ENCODE results near the gene LTN1. TPM values are rescaled to one million over a fixed set of nuclear protein-coding genes. Genes with fewer than 3 reads are reported as not detected.

Gene LTN1, protein sequence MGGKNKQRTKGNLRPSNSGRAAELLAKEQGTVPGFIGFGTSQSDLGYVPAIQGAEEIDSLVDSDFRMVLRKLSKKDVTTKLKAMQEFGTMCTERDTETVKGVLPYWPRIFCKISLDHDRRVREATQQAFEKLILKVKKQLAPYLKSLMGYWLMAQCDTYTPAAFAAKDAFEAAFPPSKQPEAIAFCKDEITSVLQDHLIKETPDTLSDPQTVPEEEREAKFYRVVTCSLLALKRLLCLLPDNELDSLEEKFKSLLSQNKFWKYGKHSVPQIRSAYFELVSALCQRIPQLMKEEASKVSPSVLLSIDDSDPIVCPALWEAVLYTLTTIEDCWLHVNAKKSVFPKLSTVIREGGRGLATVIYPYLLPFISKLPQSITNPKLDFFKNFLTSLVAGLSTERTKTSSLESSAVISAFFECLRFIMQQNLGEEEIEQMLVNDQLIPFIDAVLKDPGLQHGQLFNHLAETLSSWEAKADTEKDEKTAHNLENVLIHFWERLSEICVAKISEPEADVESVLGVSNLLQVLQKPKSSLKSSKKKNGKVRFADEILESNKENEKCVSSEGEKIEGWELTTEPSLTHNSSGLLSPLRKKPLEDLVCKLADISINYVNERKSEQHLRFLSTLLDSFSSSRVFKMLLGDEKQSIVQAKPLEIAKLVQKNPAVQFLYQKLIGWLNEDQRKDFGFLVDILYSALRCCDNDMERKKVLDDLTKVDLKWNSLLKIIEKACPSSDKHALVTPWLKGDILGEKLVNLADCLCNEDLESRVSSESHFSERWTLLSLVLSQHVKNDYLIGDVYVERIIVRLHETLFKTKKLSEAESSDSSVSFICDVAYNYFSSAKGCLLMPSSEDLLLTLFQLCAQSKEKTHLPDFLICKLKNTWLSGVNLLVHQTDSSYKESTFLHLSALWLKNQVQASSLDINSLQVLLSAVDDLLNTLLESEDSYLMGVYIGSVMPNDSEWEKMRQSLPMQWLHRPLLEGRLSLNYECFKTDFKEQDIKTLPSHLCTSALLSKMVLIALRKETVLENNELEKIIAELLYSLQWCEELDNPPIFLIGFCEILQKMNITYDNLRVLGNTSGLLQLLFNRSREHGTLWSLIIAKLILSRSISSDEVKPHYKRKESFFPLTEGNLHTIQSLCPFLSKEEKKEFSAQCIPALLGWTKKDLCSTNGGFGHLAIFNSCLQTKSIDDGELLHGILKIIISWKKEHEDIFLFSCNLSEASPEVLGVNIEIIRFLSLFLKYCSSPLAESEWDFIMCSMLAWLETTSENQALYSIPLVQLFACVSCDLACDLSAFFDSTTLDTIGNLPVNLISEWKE (N-terminal part only)
- 10 to 100 TPM; 17.0 to 46.9 TPM for total RNA-seq
- polyA plus RNA-seq, result 1 to 10 TPM; 4.5 to 7.0 TPM
- long read RNA-seq, donor 1, partial matches to known transcripts, result 7 of 7 reads
- long read RNA-seq, donor 1, other reads (novel, unspliced or antisense), result 0 of 7 reads
- long read RNA-seq, donor 2, result 0 reads
- long read RNA-seq, donor 3, result 0 reads
- long read RNA-seq, donor 4, result 0 reads
- long read RNA-seq, donor 5, result 0 reads

DNA sequence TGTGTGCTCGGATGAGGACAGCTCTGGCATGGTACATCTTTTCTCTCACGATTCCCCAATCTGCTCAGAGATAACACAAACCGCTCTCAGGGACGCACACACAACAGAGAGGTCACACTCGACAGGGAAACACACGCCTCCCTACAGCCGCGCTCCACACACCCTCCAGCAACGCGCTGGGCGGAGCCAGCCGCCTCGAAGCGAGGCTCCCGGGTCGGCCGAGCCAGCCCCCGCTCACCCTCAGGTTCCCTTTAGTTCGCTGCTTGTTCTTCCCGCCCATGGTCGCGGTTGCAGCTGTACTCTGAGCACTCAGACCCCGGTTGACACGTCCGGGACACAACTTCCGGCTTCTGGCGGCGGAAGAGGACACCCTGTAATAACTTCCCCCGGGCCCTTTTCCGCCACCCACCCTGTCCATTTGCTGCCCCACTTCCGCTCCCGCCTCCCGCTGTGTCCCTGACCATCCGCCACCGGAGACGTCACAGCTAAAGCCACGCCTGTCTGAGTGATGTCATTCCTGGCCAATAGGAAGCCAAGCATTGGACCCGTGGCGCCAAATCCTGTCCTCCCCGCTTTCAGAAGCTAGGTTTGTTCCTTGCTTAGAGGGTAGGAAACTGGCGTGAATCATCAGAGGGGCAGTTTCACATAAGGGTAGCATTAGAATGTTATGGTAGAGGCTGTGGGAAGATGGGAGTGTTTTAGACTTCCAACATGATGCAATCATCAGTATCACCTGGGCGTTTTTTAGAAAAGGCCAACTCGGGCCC, at the start of gene LTN1:
TSS of gene LTN1 (minus strand) at position 352 of the 767 bp plus-strand sequence. CDS start at position 280, 72 bp downstream.
- Histone ChIP-seq H3K4me1 (ENCODE audit: control insufficient read depth in 5 of 5, insufficient read depth in 5 of 5, low read length in 5 of 5) (peaks cover 0 to 17% (median 6%) of the 10 kb centered on the region in 5 donors), H3K27me3 (ENCODE audit: control insufficient read depth in 3 of 3, insufficient read depth in 3 of 3, low read length in 2 of 3) (no peaks in the 10 kb centered on the region), H3K4me3 (peak within 1 kb of the TSS; percentile 94), H3K36me3 (ENCODE audit: control insufficient read depth in 4 of 4, insufficient read depth in 4 of 4, low read length in 4 of 4) (peaks cover 0 to 4% (median 0%) of the 10 kb centered on the region in 4 donors), H3K27ac (ENCODE audit: low read depth in 1 of 2, low read length in 1 of 2) (peak within 1 kb of the TSS; percentile 94), H3K9me3 (ENCODE audit: control insufficient read depth in 4 of 4, insufficient read depth in 3 of 4, low read length in 3 of 4) (no peaks in the 10 kb centered on the region), H3K9ac (ENCODE audit: insufficient read depth in 1 of 2, low read length in 2 of 2) (peak within 1 kb of the TSS; percentile 94 to 98)
- WGBS, 2 donors, result 1 to 2% methylated on average over 43 of the region's 43 CpGs
- TF ChIP-seq, protein P1, sequence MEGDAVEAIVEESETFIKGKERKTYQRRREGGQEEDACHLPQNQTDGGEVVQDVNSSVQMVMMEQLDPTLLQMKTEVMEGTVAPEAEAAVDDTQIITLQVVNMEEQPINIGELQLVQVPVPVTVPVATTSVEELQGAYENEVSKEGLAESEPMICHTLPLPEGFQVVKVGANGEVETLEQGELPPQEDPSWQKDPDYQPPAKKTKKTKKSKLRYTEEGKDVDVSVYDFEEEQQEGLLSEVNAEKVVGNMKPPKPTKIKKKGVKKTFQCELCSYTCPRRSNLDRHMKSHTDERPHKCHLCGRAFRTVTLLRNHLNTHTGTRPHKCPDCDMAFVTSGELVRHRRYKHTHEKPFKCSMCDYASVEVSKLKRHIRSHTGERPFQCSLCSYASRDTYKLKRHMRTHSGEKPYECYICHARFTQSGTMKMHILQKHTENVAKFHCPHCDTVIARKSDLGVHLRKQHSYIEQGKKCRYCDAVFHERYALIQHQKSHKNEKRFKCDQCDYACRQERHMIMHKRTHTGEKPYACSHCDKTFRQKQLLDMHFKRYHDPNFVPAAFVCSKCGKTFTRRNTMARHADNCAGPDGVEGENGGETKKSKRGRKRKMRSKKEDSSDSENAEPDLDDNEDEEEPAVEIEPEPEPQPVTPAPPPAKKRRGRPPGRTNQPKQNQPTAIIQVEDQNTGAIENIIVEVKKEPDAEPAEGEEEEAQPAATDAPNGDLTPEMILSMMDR (IDR thresholded peaks at IDR 0.05; ENCODE audit: control extremely low read depth, extremely low read depth), result no peak
- DNase-seq (peak; percentile 99 to 100 (median 100)), ATAC-seq (ENCODE audit: insufficient read depth, low FRiP score) (peak; percentile 100)

DNA sequence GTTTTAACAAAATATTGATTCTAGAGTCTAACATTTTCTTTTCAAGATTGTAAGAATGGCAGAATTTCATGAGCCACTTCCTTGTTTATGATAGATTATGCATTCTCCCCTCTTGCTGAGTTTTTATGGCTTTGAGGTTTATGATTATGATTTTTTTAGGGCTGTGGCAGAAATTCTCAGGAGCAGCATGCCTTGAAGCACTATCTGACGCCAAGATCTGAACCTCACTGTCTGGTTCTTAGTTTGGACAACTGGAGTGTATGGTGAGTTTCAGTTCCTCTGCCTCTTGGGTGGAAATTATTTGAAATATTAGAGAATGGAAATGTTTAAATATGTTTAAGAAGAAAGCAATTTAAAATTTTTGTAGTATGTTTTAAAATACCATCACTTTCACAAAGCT, 42.0 kb upstream of the LTN1 start:
- H3K36me3 ChIP-seq (ENCODE audit: control insufficient read depth in 4 of 4, insufficient read depth in 4 of 4, low read length in 4 of 4), result peaks cover 20 to 52% (median 41%) of the 10 kb centered on the region in 4 donors
- TF ChIP-seq, protein P1 (IDR thresholded peaks at IDR 0.05; ENCODE audit: control extremely low read depth, extremely low read depth), result no peak
- H3K27ac ChIP-seq (ENCODE audit: low read depth in 1 of 2, low read length in 1 of 2), result no peak overlapping the region
- H3K27me3 ChIP-seq (ENCODE audit: control insufficient read depth in 3 of 3, insufficient read depth in 3 of 3, low read length in 2 of 3), result no peaks in the 10 kb centered on the region
- WGBS, 2 donors, result 87 to 89% methylated on average over 1 of the region's 1 CpG
- ATAC-seq (ENCODE audit: insufficient read depth, low FRiP score) (no peak), DNase-seq (no peak)
- H3K4me1 ChIP-seq (ENCODE audit: control insufficient read depth in 5 of 5, insufficient read depth in 5 of 5, low read length in 5 of 5), result peaks cover 0 to 2% (median 0%) of the 10 kb centered on the region in 5 donors
- H3K9ac ChIP-seq (ENCODE audit: insufficient read depth in 1 of 2, low read length in 2 of 2), result no peak overlapping the region
- no peak overlapping the region for H3K4me3 ChIP-seq
- no peaks in the 10 kb centered on the region for H3K9me3 ChIP-seq (ENCODE audit: control insufficient read depth in 4 of 4, insufficient read depth in 3 of 4, low read length in 3 of 4)

DNA sequence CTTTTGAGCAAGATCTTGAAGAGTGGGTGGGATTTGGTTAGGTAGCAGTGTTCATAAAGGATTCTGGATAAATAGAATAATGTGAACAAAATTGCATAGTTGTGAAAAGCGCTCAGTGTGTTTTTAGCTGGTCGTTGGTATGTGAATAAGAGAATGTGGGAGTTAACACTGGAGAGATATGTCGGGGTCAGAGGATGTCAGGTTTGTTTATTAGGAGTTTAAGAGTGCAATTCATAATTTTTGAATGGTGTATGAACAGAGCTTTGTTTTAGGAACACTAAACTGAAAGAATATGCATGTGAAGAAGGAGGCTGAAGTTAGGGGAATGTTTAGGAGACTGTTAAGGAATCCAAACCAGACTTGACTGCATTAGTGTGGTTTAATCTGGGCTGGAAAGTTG, 41.2 kb upstream of the LTN1 start:
- WGBS, 2 donors, result 87 to 94% methylated on average over 3 of the region's 3 CpGs
- ATAC-seq (ENCODE audit: insufficient read depth, low FRiP score), result no peak
- Histone ChIP-seq H3K9ac (ENCODE audit: insufficient read depth in 1 of 2, low read length in 2 of 2) (no peak overlapping the region), H3K4me1 (ENCODE audit: control insufficient read depth in 5 of 5, insufficient read depth in 5 of 5, low read length in 5 of 5) (peaks cover 0 to 2% (median 0%) of the 10 kb centered on the region in 5 donors), H3K4me3 (no peak overlapping the region), H3K27ac (ENCODE audit: low read depth in 1 of 2, low read length in 1 of 2) (no peak overlapping the region), H3K36me3 (ENCODE audit: control insufficient read depth in 4 of 4, insufficient read depth in 4 of 4, low read length in 4 of 4) (peaks cover 18 to 50% (median 40%) of the 10 kb centered on the region in 4 donors), H3K9me3 (ENCODE audit: control insufficient read depth in 4 of 4, insufficient read depth in 3 of 4, low read length in 3 of 4) (no peaks in the 10 kb centered on the region), H3K27me3 (ENCODE audit: control insufficient read depth in 3 of 3, insufficient read depth in 3 of 3, low read length in 2 of 3) (no peaks in the 10 kb centered on the region)
- DNase-seq, result no peak
- TF ChIP-seq, protein P1 (IDR thresholded peaks at IDR 0.05; ENCODE audit: control extremely low read depth, extremely low read depth), result no peak

Measured in lung (tissue), 16 donors.